Body of pancreas (tissue), 4 donors: ENCODE data around the gene MAGI1. TPM values are rescaled to one million over a fixed set of nuclear protein-coding genes. Genes with fewer than 3 reads are reported as not detected.

Experiments
- ATAC-seq: fragments of 150-250 bp; one replicate; pipeline ENCODE4 v1.9.1; 2016
- DNase-seq, 4 donors: peaks; one replicate each; pipeline ENCODE4 v3.0.0-alpha.2; 2019
- H3K27ac ChIP-seq, 4 donors: fragments of 200-600 bp; sonication (generic); 1 replicate in 3 of 4; 2 replicates in 1 of 4; pipeline versions ENCODE4 v1.5.1 to v1.6.1; 2016 to 2019; ENCODE audit warnings: mild to moderate bottlenecking in 1 of 4, mixed read lengths in 1 of 4, moderate library complexity in 1 of 4
- H3K27me3 ChIP-seq, 2 donors: fragments of 200-600 bp; sonication (generic); one replicate each; pipeline ENCODE4 v1.6.0; 2016; ENCODE audit warnings: mild to moderate bottlenecking in 1 of 2
- H3K36me3 ChIP-seq, 2 donors: fragments of 200-600 bp; sonication (generic); replicated peaks in 1 of 2; 2 replicates each; pipeline ENCODE4 v1.5.1; 2016; ENCODE audit warnings: low read depth in 2 of 2; ENCODE audit not compliant: insufficient read depth in 1 of 2
- H3K4me1 ChIP-seq: fragments of 200-600 bp; sonication (generic); one replicate; pipeline ENCODE4 v1.6.0; 2016
- H3K4me3 ChIP-seq, 2 donors: fragments of 200-600 bp; sonication (generic); 1 replicate in 1 of 2; 2 replicates in 1 of 2; pipeline ENCODE4 v1.5.1; 2016 to 2019
- H3K9me3 ChIP-seq, 3 donors: fragments of 200-600 bp; sonication (generic); 1 replicate in 2 of 3; 2 replicates in 1 of 3; pipeline ENCODE4 v1.5.1; 2016
- POLR2A ChIP-seq, 3 donors: fragments of 450-650 bp; IDR thresholded peaks; one replicate each; pipeline ENCODE4 v1.6.1; 2016; ENCODE audit warnings: antibody characterized with exemption in 3 of 3, mild to moderate bottlenecking in 2 of 3
- WGBS, 2 donors: methylation state at CpG; one replicate each; pipeline ENCODE4 v1.1.5; 2017; 5-methylcytosine and 5-hydroxymethylcytosine counted together
- intact Hi-C: fragments of 100-400 bp; cut with DNase I; formaldehyde crosslinking; loops from one replicate; pipeline ENCODE4 v1.15.1; 2023
- total RNA-seq, 2 donors: library from RNA; depleted of rRNA; stranded (reverse); fragments of >200 nt; gene quantifications; one replicate each; pipeline ENCODE4 v1.1.0, GENCODE V29; 2016
- TF ChIP-seq, protein P1 (sequence below), 7 experiments: fragments of 450-650 bp in 4 of 7; fragments of 200-600 bp in 3 of 7; sonication (generic) in 3 of 7; IDR thresholded peaks; one replicate each; pipeline ENCODE4 v1.5.1; 2016 to 2019; ENCODE audit warnings: antibody characterized with exemption in 7 of 7

MAGI1 gene
- total RNA-seq, 2 donors from 2014 or later: 44.2 to 63.6 TPM

DNA sequence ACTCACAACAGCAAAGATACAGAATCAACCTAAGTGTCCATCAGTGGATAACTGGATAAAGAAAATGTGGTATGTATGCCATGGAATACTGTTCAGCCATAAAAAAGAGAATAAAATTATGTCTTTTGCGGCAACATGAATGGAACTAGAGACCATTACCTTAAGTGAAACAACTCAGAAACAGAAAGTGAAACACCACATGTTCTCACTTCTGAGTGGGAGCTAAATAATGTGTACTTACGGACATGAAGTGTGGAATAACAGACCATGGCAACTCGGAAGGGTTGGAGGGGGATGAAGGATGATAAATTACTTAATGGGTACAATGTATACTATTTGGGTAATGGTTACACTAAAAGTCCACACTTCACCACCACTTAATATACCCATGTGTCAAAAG is 600.6 kb downstream of the MAGI1 start:
- Histone ChIP-seq H3K36me3 (peaks cover 0 to 2% of the 10 kb centered on the region in 2 donors), H3K27ac (no peak overlapping the region), H3K4me3 (no peak overlapping the region), H3K4me1 (no peaks in the 10 kb centered on the region), H3K27me3 (no peaks in the 10 kb centered on the region), H3K9me3 (no peaks in the 10 kb centered on the region)
- no peak for DNase-seq
- no peak for ATAC-seq
- intact Hi-C loops: no loop called here
- no peak for TF ChIP-seq POLR2A (IDR thresholded peaks at IDR 0.05)
- TF ChIP-seq, protein P1, sequence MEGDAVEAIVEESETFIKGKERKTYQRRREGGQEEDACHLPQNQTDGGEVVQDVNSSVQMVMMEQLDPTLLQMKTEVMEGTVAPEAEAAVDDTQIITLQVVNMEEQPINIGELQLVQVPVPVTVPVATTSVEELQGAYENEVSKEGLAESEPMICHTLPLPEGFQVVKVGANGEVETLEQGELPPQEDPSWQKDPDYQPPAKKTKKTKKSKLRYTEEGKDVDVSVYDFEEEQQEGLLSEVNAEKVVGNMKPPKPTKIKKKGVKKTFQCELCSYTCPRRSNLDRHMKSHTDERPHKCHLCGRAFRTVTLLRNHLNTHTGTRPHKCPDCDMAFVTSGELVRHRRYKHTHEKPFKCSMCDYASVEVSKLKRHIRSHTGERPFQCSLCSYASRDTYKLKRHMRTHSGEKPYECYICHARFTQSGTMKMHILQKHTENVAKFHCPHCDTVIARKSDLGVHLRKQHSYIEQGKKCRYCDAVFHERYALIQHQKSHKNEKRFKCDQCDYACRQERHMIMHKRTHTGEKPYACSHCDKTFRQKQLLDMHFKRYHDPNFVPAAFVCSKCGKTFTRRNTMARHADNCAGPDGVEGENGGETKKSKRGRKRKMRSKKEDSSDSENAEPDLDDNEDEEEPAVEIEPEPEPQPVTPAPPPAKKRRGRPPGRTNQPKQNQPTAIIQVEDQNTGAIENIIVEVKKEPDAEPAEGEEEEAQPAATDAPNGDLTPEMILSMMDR (IDR thresholded peaks at IDR 0.05): no peak
- 90 to 92% methylated on average over 3 of the region's 3 CpGs for WGBS, 2 donors

- Histone ChIP-seq H3K4me3 (no peak overlapping the region), H3K36me3 (peaks cover 0 to 2% of the 10 kb centered on the region in 2 donors), H3K9me3 (no peaks in the 10 kb centered on the region), H3K27ac (no peak overlapping the region), H3K4me1 (no peaks in the 10 kb centered on the region), H3K27me3 (no peaks in the 10 kb centered on the region)
- DNase-seq: no peak
- TF ChIP-seq, protein P1 (IDR thresholded peaks at IDR 0.05): peak in 3 of 7 experiments; percentile 19 to 28 (median 23)
- no peak for TF ChIP-seq POLR2A (IDR thresholded peaks at IDR 0.05)
- intact Hi-C loops: no loop called here
- ATAC-seq: no peak
- WGBS, 2 donors: 63 to 67% methylated on average over 1 of the region's 1 CpG
Measured at GRCh38 chr3:65436580-65436979, 602.1 kb downstream of the MAGI1 start.

DNA sequence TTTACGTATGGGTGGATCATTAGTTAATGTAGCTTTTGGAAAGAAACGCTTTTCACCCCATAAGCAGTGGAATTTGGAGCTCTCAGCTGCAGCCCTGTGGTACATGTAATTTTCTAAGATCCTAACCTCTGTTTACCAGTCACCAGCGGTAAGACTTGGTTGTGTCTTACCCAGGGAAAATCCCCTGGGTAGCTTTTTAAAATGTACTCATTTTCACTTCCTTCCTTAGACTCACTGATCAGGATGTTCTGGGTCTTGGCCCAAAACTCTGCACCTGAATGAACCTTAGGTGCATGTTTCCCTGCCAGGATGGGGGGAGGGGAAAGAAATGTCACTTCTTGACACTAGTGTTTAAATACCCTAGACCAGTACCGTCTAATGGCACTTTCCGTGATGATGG is 605.2 kb downstream of the MAGI1 start:
- Histone ChIP-seq H3K9me3 (no peaks in the 10 kb centered on the region), H3K27me3 (no peaks in the 10 kb centered on the region), H3K4me3 (no peak overlapping the region), H3K36me3 (peaks cover 0 to 10% of the 10 kb centered on the region in 2 donors), H3K27ac (no peak overlapping the region), H3K4me1 (no peaks in the 10 kb centered on the region)
- TF ChIP-seq, protein P1 (IDR thresholded peaks at IDR 0.05): no peak
- TF ChIP-seq POLR2A (IDR thresholded peaks at IDR 0.05): no peak
- intact Hi-C loops: no loop called here
- no peak for ATAC-seq
- WGBS, 2 donors: 91% methylated on average over 5 of the region's 5 CpGs
- no peak for DNase-seq

- no peaks in the 10 kb centered on the region for H3K4me1 ChIP-seq
- TF ChIP-seq, protein P1 (IDR thresholded peaks at IDR 0.05): no peak
- no peak for TF ChIP-seq POLR2A (IDR thresholded peaks at IDR 0.05)
- DNase-seq (no peak), ATAC-seq (no peak)
- no peak overlapping the region for H3K27ac ChIP-seq
- no peaks in the 10 kb centered on the region for H3K27me3 ChIP-seq
- H3K4me3 ChIP-seq: no peak overlapping the region
- H3K36me3 ChIP-seq: peaks cover 0 to 12% of the 10 kb centered on the region in 2 donors
- WGBS, 2 donors: 92% methylated on average over 6 of the region's 6 CpGs
- H3K9me3 ChIP-seq: no peaks in the 10 kb centered on the region
- intact Hi-C loops: no loop called here
Measured at GRCh38 chr3:65432388-65433003, 606.2 kb downstream of the MAGI1 start.

GRCh38 chr3:65425880-65426279 is 612.8 kb downstream of the MAGI1 start:
- no peak for DNase-seq
- TF ChIP-seq, protein P1 (IDR thresholded peaks at IDR 0.05): peak in 3 of 7 experiments; percentile 22 to 27 (median 24)
- no peak for TF ChIP-seq POLR2A (IDR thresholded peaks at IDR 0.05)
- Histone ChIP-seq H3K4me1 (no peaks in the 10 kb centered on the region), H3K27me3 (no peaks in the 10 kb centered on the region), H3K36me3 (peaks cover 0 to 13% of the 10 kb centered on the region in 2 donors), H3K9me3 (no peaks in the 10 kb centered on the region), H3K27ac (no peak overlapping the region), H3K4me3 (no peak overlapping the region)
- intact Hi-C loops: no loop called here
- ATAC-seq: no peak
- WGBS, 2 donors: 83 to 91% methylated on average over 3 of the region's 3 CpGs
